ENCODE measurements around the gene CA5A. TPM values are rescaled to one million over a fixed set of nuclear protein-coding genes. Genes with fewer than 3 reads are reported as not detected.

Gene CA5A
- total RNA-seq, 2 experiments from 2014 or later, result not detected

DNA sequence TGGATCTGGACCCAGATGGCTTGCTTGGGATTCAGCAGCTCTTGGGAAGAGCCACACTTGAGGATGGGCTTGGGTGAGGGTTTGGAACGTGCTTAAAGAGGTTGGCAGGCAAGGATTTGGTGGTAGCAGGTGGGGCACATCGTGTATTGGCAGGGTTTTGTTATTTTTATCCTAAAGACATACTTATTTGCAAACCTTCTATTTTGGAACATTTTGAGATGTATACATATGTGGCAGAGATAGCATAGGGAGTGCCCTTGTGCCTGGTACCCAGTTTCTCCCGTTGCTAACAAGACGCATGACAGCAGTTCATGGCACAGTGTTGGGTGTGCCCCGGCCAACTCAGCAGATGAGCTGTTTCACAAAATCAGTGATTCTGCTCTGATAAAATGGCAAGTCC lies 24.0 kb upstream of the CA5A start:
- Histone ChIP-seq H3K36me3 (ENCODE audit: insufficient read depth, low read length) (peaks cover 13% of the 10 kb centered on the region), H3K27ac (ENCODE audit: low read depth in 1 of 2, low read length in 2 of 2) (no peak overlapping the region), H3K4me1 (ENCODE audit: insufficient read depth, low read length) (peaks cover 71% of the 10 kb centered on the region), H3K27me3 (ENCODE audit: control insufficient read depth in 1 of 2, insufficient read depth in 2 of 2, low read length in 2 of 2) (no peaks in the 10 kb centered on the region), H3K9me3 (ENCODE audit: control insufficient read depth in 1 of 2, insufficient read depth in 1 of 2, low read length in 2 of 2) (no peaks in the 10 kb centered on the region), H3K4me3 (ENCODE audit: low read length) (no peak overlapping the region)
- Mint-ChIP-seq H3K27ac (peak overlapping the region; percentile 68), H3K27me3 (no peaks in the 10 kb centered on the region), H3K36me3 (ENCODE audit: low read depth) (peaks cover 59% of the 10 kb centered on the region), H3K9me3 (no peaks in the 10 kb centered on the region), H3K4me3 (peak overlapping the region; percentile 48), H3K4me1 (ENCODE audit: low read depth) (peaks cover 92% of the 10 kb centered on the region)
- DNase-seq, result no peak
- TF ChIP-seq CTCF (IDR thresholded peaks at IDR 0.05), result no peak
- ChIA-PET POLR2A (interaction anchor here (1.6 kb wide), 1 partner anchor 9 kb away, joined by 11 read pairs; the partner anchor contains the start of gene BANP), CTCF (interaction anchor here (1.2 kb wide), 1 partner anchor 9 kb away, joined by 3 read pairs; the partner anchor contains the start of gene BANP)
- no peak for ATAC-seq (ENCODE audit: poor library complexity)
- intact Hi-C loops (cut with DNase I, micrococcal nuclease), result no loop called here

- ATAC-seq (ENCODE audit: poor library complexity), result no peak
- H3K4me3 ChIP-seq (ENCODE audit: low read length), result no peak overlapping the region
- H3K4me1 ChIP-seq (ENCODE audit: insufficient read depth, low read length), result peaks cover 71% of the 10 kb centered on the region
- Mint-ChIP-seq H3K27me3 (no peaks in the 10 kb centered on the region), H3K36me3 (ENCODE audit: low read depth) (peaks cover 59% of the 10 kb centered on the region), H3K9me3 (no peaks in the 10 kb centered on the region), H3K4me3 (peak overlapping the region; percentile 69), H3K27ac (peak overlapping the region; percentile 99), H3K4me1 (ENCODE audit: low read depth) (peaks cover 87% of the 10 kb centered on the region)
- no peak overlapping the region for H3K27ac ChIP-seq (ENCODE audit: low read depth in 1 of 2, low read length in 2 of 2)
- no peaks in the 10 kb centered on the region for H3K27me3 ChIP-seq (ENCODE audit: control insufficient read depth in 1 of 2, insufficient read depth in 2 of 2, low read length in 2 of 2)
- no peak for DNase-seq
- H3K9me3 ChIP-seq (ENCODE audit: control insufficient read depth in 1 of 2, insufficient read depth in 1 of 2, low read length in 2 of 2), result no peaks in the 10 kb centered on the region
- no peak for TF ChIP-seq CTCF (IDR thresholded peaks at IDR 0.05)
- ChIA-PET POLR2A (no interaction called here), CTCF (no interaction called here)
- peaks cover 18% of the 10 kb centered on the region for H3K36me3 ChIP-seq (ENCODE audit: insufficient read depth, low read length)
- intact Hi-C loops (cut with DNase I, micrococcal nuclease), result loop anchor here in 1 of 2 experiments (10.0 kb wide), 5 partner anchors 575 to 1405 kb away; partner anchors contain the start of gene MTHFSD
These were observed 23.2 kb upstream of the CA5A start for GRCh38 chr16:87959391-87959990.

DNA sequence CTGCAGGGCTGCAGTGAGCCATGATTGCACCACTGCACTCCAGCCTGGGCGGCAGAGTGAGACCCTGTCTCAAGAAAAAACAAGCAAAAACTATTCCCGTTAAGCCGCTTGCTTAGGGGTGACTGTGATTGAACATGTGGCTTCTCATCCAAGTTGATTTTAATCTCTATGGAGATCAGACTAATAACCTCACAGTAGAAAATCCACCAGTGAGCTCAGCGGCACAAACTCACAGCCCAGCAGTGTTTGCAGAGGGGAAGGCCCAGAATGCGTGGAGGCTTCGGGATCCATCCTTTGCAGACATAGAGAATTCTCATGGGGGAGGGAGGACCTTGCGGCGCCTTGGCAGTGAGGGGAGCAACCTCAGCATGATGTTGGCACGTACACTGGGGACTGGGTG lies 22.3 kb upstream of the CA5A start:
- Histone ChIP-seq H3K27me3 (ENCODE audit: control insufficient read depth in 1 of 2, insufficient read depth in 2 of 2, low read length in 2 of 2) (no peaks in the 10 kb centered on the region), H3K27ac (ENCODE audit: low read depth in 1 of 2, low read length in 2 of 2) (no peak overlapping the region), H3K9me3 (ENCODE audit: control insufficient read depth in 1 of 2, insufficient read depth in 1 of 2, low read length in 2 of 2) (no peaks in the 10 kb centered on the region), H3K4me1 (ENCODE audit: insufficient read depth, low read length) (peaks cover 70% of the 10 kb centered on the region), H3K4me3 (ENCODE audit: low read length) (no peak overlapping the region), H3K36me3 (ENCODE audit: insufficient read depth, low read length) (peaks cover 23% of the 10 kb centered on the region)
- H3K4me3 Mint-ChIP-seq, result no peak overlapping the region
- H3K27me3 Mint-ChIP-seq, result no peaks in the 10 kb centered on the region
- no peak for ATAC-seq (ENCODE audit: poor library complexity)
- no peak for DNase-seq
- H3K4me1 Mint-ChIP-seq (ENCODE audit: low read depth), result peaks cover 87% of the 10 kb centered on the region
- H3K9me3 Mint-ChIP-seq, result no peaks in the 10 kb centered on the region
- intact Hi-C loops (cut with DNase I, micrococcal nuclease), result loop anchor here in 1 of 2 experiments (10.0 kb wide), 5 partner anchors 576 to 1404 kb away; partner anchors contain the start of gene MTHFSD
- peaks cover 63% of the 10 kb centered on the region for H3K36me3 Mint-ChIP-seq (ENCODE audit: low read depth)
- ChIA-PET POLR2A (no interaction called here), CTCF (no interaction called here)
- H3K27ac Mint-ChIP-seq, result peak overlapping the region; percentile 99
- TF ChIP-seq CTCF (IDR thresholded peaks at IDR 0.05), result no peak

Measured in CD4-positive, alpha-beta T cell (primary cell).